DND-41 (cell line): Measurements from ENCODE around the gene PPARD.

Experiments used
- ATAC-seq: fragments of 200-7000 bp; cut with Tn5 transposase; 3 replicates; pipeline ENCODE4 v1.9.1; 2021; ENCODE audit warnings: low read depth; ENCODE audit not compliant: insufficient read depth
- DNase-seq: peaks from one replicate; pipeline ENCODE4 v3.0.0-alpha.2; 2020
- H2AFZ ChIP-seq: 2 replicates; pipeline ENCODE4 v1.6.0; 2012; ENCODE audit warnings: low read depth, low read length
- H3K27ac ChIP-seq: 2 replicates; pipeline ENCODE4 v1.5.1; 2012; ENCODE audit warnings: low read length, inconsistent platforms
- H3K27me3 ChIP-seq: fragments of 200-600 bp; sonication (generic); 2 replicates; pipeline ENCODE4 v1.6.0; 2012; ENCODE audit warnings: low read length, mild to moderate bottlenecking, inconsistent platforms; ENCODE audit not compliant: insufficient read depth, poor library complexity
- H3K36me3 ChIP-seq: 2 replicates; pipeline ENCODE4 v1.5.1; 2012; ENCODE audit warnings: low read length, inconsistent platforms; ENCODE audit not compliant: insufficient read depth
- H3K4me1 ChIP-seq: 2 replicates; pipeline ENCODE4 v1.5.1; 2012; ENCODE audit warnings: mild to moderate bottlenecking, low read length; ENCODE audit not compliant: insufficient read depth
- H3K4me2 ChIP-seq: 2 replicates; pipeline ENCODE4 v1.6.0; 2012; ENCODE audit warnings: mild to moderate bottlenecking, moderate library complexity, low read length, inconsistent platforms; ENCODE audit not compliant: insufficient read depth
- H3K4me3 ChIP-seq, 2 experiments: fragments of 200-600 bp in 1 of 2; shearing (Covaris generic) in 1 of 2; 2 replicates each; pipeline ENCODE4 v1.5.1; 2012 to 2016; ENCODE audit warnings: inconsistent platforms in 2 of 2, low read length in 2 of 2, mild to moderate bottlenecking in 2 of 2, low read depth in 1 of 2, moderate library complexity in 1 of 2
- H3K79me2 ChIP-seq: 2 replicates; pipeline ENCODE4 v1.6.0; 2012; ENCODE audit warnings: low read length, inconsistent platforms; ENCODE audit not compliant: insufficient read depth
- H3K9ac ChIP-seq: 2 replicates; pipeline ENCODE4 v1.6.0; 2012; ENCODE audit warnings: low read depth, mild to moderate bottlenecking, inconsistent platforms, low read length, moderate library complexity
- H3K9me3 ChIP-seq: 2 replicates; pipeline ENCODE4 v1.5.1; 2012; ENCODE audit warnings: low read length, moderate library complexity, mild to moderate bottlenecking, inconsistent platforms; ENCODE audit not compliant: insufficient read depth, severe bottlenecking
- H4K20me1 ChIP-seq: 2 replicates; pipeline ENCODE4 v1.6.0; 2012; ENCODE audit warnings: low read length; ENCODE audit not compliant: insufficient read depth
- EZH2 ChIP-seq: IDR thresholded peaks from 3 replicates; pipeline ENCODE4 v1.6.1; 2012; ENCODE audit warnings: borderline replicate concordance, low read depth, mild to moderate bottlenecking, moderate library complexity, low read length, inconsistent platforms; ENCODE audit not compliant: severe bottlenecking
- TF ChIP-seq, protein P1 (sequence below): IDR thresholded peaks from 2 replicates; pipeline ENCODE4 v1.5.1; 2012; ENCODE audit warnings: borderline replicate concordance, low read length, moderate library complexity, mild to moderate bottlenecking; ENCODE audit not compliant: poor library complexity, severe bottlenecking; ENCODE audit errors: extremely low read depth

The PPARD gene

DNA sequence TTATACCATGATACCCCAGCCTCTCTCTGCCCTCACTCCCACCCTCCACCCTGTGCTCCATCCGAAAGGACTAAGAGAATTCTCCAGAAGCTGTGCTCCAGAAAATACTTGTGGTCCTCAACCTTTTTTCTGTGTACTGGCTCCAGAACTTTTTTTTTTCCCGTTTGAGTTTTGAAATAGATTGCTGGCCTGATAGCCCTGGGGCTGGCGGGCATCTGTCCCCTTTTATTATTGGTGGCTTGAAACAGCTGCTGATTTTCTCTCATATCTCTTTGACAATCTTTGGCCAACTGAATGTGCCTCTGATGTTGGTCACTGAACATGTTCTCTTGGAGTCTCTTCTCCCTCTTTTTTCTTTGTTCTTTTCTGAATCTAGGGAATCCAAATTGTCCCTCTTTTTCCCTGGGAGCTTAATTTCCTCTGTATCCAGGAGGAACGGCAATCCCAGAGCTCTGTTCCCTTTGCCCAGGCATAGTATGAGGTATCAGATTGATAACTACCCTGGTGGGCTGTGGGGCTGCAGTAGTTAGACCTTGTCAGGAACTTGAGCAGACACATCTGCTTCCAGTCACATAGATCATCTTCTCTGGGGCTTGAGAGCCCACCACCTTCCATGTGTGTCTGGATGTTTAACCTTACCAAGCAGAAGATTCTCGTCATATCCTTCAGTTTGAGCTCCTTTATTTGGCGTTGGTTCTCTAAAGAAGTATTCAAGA lies 1.6 kb downstream of the PPARD start:
- peaks cover 13% of the 10 kb centered on the region; the same call in 1 of the 2 replicates for H4K20me1 ChIP-seq
- H3K27me3 ChIP-seq: no peaks in the 10 kb centered on the region
- H2AFZ ChIP-seq: no peak overlapping the region
- H3K27ac ChIP-seq: no peak overlapping the region
- peaks cover 14% of the 10 kb centered on the region for H3K79me2 ChIP-seq
- H3K9me3 ChIP-seq: no peaks in the 10 kb centered on the region
- H3K9ac ChIP-seq: peak overlapping the region; percentile 69; the same call in 1 of the 2 replicates
- peaks cover 3% of the 10 kb centered on the region; the same call in 1 of the 2 replicates for H3K36me3 ChIP-seq
- TF ChIP-seq, protein P1, sequence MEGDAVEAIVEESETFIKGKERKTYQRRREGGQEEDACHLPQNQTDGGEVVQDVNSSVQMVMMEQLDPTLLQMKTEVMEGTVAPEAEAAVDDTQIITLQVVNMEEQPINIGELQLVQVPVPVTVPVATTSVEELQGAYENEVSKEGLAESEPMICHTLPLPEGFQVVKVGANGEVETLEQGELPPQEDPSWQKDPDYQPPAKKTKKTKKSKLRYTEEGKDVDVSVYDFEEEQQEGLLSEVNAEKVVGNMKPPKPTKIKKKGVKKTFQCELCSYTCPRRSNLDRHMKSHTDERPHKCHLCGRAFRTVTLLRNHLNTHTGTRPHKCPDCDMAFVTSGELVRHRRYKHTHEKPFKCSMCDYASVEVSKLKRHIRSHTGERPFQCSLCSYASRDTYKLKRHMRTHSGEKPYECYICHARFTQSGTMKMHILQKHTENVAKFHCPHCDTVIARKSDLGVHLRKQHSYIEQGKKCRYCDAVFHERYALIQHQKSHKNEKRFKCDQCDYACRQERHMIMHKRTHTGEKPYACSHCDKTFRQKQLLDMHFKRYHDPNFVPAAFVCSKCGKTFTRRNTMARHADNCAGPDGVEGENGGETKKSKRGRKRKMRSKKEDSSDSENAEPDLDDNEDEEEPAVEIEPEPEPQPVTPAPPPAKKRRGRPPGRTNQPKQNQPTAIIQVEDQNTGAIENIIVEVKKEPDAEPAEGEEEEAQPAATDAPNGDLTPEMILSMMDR: no peak
- TF ChIP-seq EZH2: no peak
- H3K4me3 ChIP-seq: peak overlapping the region in 1 of 2 experiments; percentile 75; a peak in 2 of 4 replicates
- ATAC-seq: no peak
- peak overlapping the region; percentile 80 for H3K4me2 ChIP-seq
- H3K4me1 ChIP-seq: peaks cover 20% of the 10 kb centered on the region
- DNase-seq: no peak

DNA sequence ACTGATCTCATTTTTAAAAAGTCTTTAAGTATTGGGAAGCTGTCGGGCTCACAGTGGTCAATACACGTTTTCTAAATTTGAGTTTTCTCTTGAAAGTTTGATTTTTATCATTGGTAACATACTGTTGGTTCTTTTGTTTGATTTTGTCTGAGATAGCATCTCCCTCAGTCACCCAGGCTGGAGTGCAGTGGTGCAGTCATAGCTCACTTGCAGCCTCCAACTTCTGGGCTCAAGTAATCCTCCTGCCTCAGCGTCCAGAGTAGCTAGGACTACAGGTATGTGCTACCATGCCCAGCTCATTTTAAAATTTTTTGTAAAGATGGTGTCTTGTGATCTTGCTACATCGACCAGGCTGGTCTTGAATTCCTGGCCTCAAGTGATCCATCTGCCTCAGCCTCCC lies 9.1 kb downstream of the PPARD start:
- no peak for ATAC-seq

DNA sequence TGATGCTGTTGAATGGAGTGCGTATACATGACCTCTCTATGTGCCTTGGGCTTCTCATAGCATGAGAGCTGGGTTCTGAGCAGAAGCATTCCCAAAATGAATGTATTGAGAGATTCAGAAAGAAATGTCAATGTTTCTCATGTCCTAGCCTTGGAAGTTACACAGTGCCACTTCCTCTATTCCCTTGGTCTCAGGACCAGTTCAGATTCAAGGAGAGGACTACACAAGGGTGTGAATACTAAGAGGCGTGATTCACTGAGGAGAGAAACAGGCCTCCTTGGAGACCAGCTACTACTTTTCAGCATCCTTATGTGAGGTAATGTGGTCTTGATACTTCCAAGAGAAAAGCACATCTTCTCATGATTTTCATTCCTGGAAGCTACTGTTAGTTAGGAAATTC lies 10.4 kb downstream of the PPARD start:
- no peaks in the 10 kb centered on the region for H4K20me1 ChIP-seq
- no peak overlapping the region for H3K4me3 ChIP-seq
- no peak overlapping the region for H3K4me2 ChIP-seq
- no peaks in the 10 kb centered on the region for H3K9me3 ChIP-seq
- no peaks in the 10 kb centered on the region for H3K4me1 ChIP-seq
- DNase-seq (no peak), ATAC-seq (no peak)
- no peak overlapping the region for H2AFZ ChIP-seq
- H3K27me3 ChIP-seq: no peaks in the 10 kb centered on the region
- no peaks in the 10 kb centered on the region for H3K79me2 ChIP-seq
- no peak overlapping the region for H3K27ac ChIP-seq
- H3K9ac ChIP-seq: no peak overlapping the region
- TF ChIP-seq, protein P1: no peak
- no peak for TF ChIP-seq EZH2
- H3K36me3 ChIP-seq: peaks cover 46% of the 10 kb centered on the region

More for the DNA sequence above, 9.1 kb downstream of the PPARD start:
- H4K20me1 ChIP-seq: 0 out of 2 replicates have a peak, but pooled peaks cover 2% of the 10 kb centered on the region
- no peak overlapping the region for H3K27ac ChIP-seq
- H3K79me2 ChIP-seq: no peaks in the 10 kb centered on the region
- H3K27me3 ChIP-seq: no peaks in the 10 kb centered on the region
- no peak overlapping the region for H3K4me3 ChIP-seq
- no peak overlapping the region for H3K4me2 ChIP-seq
- no peaks in the 10 kb centered on the region for H3K9me3 ChIP-seq
- no peak overlapping the region for H3K9ac ChIP-seq
- no peak for DNase-seq
- H3K36me3 ChIP-seq: peaks cover 37% of the 10 kb centered on the region
- no peaks in the 10 kb centered on the region for H3K4me1 ChIP-seq
- H2AFZ ChIP-seq: no peak overlapping the region
- TF ChIP-seq, protein P1: no peak
- TF ChIP-seq EZH2: no peak
